ENCODE results near the gene EXD3. TPM values are rescaled to one million over a fixed set of nuclear protein-coding genes. Genes with fewer than 3 reads are reported as not detected.

EXD3 gene
- total and polyA plus RNA-seq, 9 of the 15 experiments (the other 6 are each of a cell fraction or from before 2014, with no cell fraction given), result 0.29 to 12.5 (median 3.9) TPM

- TF ChIP-seq ZNF318 (IDR thresholded peaks at IDR 0.05; ENCODE audit: borderline replicate concordance in 1 of 2, low read depth in 1 of 2) (no peak), ZFP36 (IDR thresholded peaks at IDR 0.05; ENCODE audit: low read depth, low read length, partially characterized antibody) (no peak), SP2 (IDR thresholded peaks at IDR 0.05; ENCODE audit: extremely low read depth, low read depth, low read length, poor library complexity, severe bottlenecking) (no peak), ZNF282 (CRISPR knock-in tag; IDR thresholded peaks at IDR 0.05) (no peak), GTF2A2 (tag; IDR thresholded peaks at IDR 0.05) (no peak), SMARCC2 (IDR thresholded peaks at IDR 0.05; ENCODE audit: low read depth) (no peak), NR2F6 (CRISPR knock-in tag; IDR thresholded peaks at IDR 0.05) (no peak), YBX1 (IDR thresholded peaks at IDR 0.05) (no peak), USF2 (CRISPR knock-in tag; IDR thresholded peaks at IDR 0.05) (no peak), RAD51 (IDR thresholded peaks at IDR 0.05; ENCODE audit: borderline replicate concordance, low read depth) (no peak), PBX2 (CRISPR knock-in tag; IDR thresholded peaks at IDR 0.05; ENCODE audit: low read depth) (no peak), PBX2 (tag; conservative IDR thresholded peaks at IDR 0.05; ENCODE audit: low read depth) (no peak), THRAP3 (IDR thresholded peaks at IDR 0.05; ENCODE audit: borderline replicate concordance) (no peak), HNRNPK (IDR thresholded peaks at IDR 0.05; ENCODE audit: low read depth, low read length, poor library complexity, severe bottlenecking) (no peak), MTA2 (IDR thresholded peaks at IDR 0.05; ENCODE audit: low read depth) (no peak), RHOXF2B (CRISPR knock-in tag; conservative IDR thresholded peaks at IDR 0.05) (no peak), NCOA6 (IDR thresholded peaks at IDR 0.05) (no peak), GTF2B (IDR thresholded peaks at IDR 0.05; ENCODE audit: extremely low read depth, insufficient read length) (no peak)
Measured at GRCh38 chr9:137302118-137302448, 120.9 kb downstream of the EXD3 start, which contains the start of gene NRARP (continued).
